CD4-positive, alpha-beta T cell (primary cell): ENCODE results near the gene NTHL1. TPM values are rescaled to one million over a fixed set of nuclear protein-coding genes. Genes with fewer than 3 reads are reported as not detected.

ENCODE experiments used
- ATAC-seq: fragments of 200-7000 bp; cut with Tn5 transposase; one replicate; pipeline ENCODE4 v1.10.0; 2022; ENCODE audit warnings: mild to moderate bottlenecking; ENCODE audit not compliant: poor library complexity
- CTCF ChIA-PET: fragments of 350-600 bp; sonication (Branson Sonifier 250); formaldehyde crosslinking; loops from one replicate; lab custom pipeline; 2021; ENCODE audit warnings: antibody characterized with exemption, inconsistent platforms; lab: Charles Lee
- POLR2A ChIA-PET: fragments of 350-600 bp; sonication (Branson Sonifier 250); formaldehyde crosslinking; loops from one replicate; lab custom pipeline; 2021; ENCODE audit warnings: antibody characterized with exemption, inconsistent platforms; lab: Charles Lee
- DNase-seq, 14 experiments: peaks; one replicate each; pipeline ENCODE4 v3.0.0-alpha.2; 2013 to 2020; ENCODE audit warnings: mixed read lengths in 2 of 14
- H3K27ac ChIP-seq, 2 donors: one replicate each; pipeline versions ENCODE4 v1.5.1 to v1.7.0; 2013; ENCODE audit warnings: low read length in 2 of 2, low read depth in 1 of 2, mild to moderate bottlenecking in 1 of 2
- H3K27me3 ChIP-seq, 2 experiments: 1 replicate in 1 of 2; 2 replicates in 1 of 2; pipeline versions ENCODE4 v1.6.1 to v1.7.0; 2013; ENCODE audit warnings: low read length in 2 of 2, control low read depth in 1 of 2, mild to moderate bottlenecking in 1 of 2, moderate library complexity in 1 of 2; ENCODE audit not compliant: insufficient read depth in 2 of 2, control insufficient read depth in 1 of 2
- H3K36me3 ChIP-seq: one replicate; pipeline ENCODE4 v1.6.1; 2013; ENCODE audit warnings: low read length, control low read depth; ENCODE audit not compliant: insufficient read depth
- H3K4me1 ChIP-seq: one replicate; pipeline ENCODE4 v1.6.1; 2013; ENCODE audit warnings: low read length, control low read depth; ENCODE audit not compliant: insufficient read depth
- H3K4me3 ChIP-seq: one replicate; pipeline ENCODE4 v1.5.1; 2013; ENCODE audit warnings: mild to moderate bottlenecking, low read length, moderate library complexity
- H3K9me3 ChIP-seq, 2 experiments: 1 replicate in 1 of 2; 2 replicates in 1 of 2; pipeline versions ENCODE4 v1.6.1 to v1.7.0; 2013; ENCODE audit warnings: low read length in 2 of 2, mild to moderate bottlenecking in 2 of 2, control low read depth in 1 of 2, moderate library complexity in 1 of 2; ENCODE audit not compliant: control insufficient read depth in 1 of 2, insufficient read depth in 1 of 2
- H3K27ac Mint-ChIP-seq: one replicate; pipeline ENCODE4 v1.8.0; 2020; ENCODE audit warnings: mixed read lengths
- H3K27me3 Mint-ChIP-seq: one replicate; pipeline ENCODE4 v1.8.0; 2021; ENCODE audit warnings: mixed read lengths
- H3K36me3 Mint-ChIP-seq: one replicate; pipeline ENCODE4 v1.8.0; 2021; ENCODE audit warnings: low read depth, mixed read lengths
- H3K4me1 Mint-ChIP-seq: one replicate; pipeline ENCODE4 v1.8.0; 2021; ENCODE audit warnings: low read depth, mixed read lengths
- H3K4me3 Mint-ChIP-seq: one replicate; pipeline ENCODE4 v1.8.0; 2020; ENCODE audit warnings: mild to moderate bottlenecking, mixed read lengths
- H3K9me3 Mint-ChIP-seq: one replicate; pipeline ENCODE4 v1.8.0; 2020; ENCODE audit warnings: mixed read lengths
- CTCF ChIP-seq: fragments of 200-600 bp; IDR thresholded peaks from one replicate; pipeline ENCODE4 v1.8.0; 2022; ENCODE audit warnings: antibody characterized with exemption, mild to moderate bottlenecking
- intact Hi-C, 2 experiments: fragments of 100-400 bp; cut with DNase I in 1 of 2; cut with micrococcal nuclease in 1 of 2; formaldehyde crosslinking; loops; one replicate each; pipeline versions ENCODE4 v1.15.1 to v1.9.0; 2023 to 2025; cut with DNase I, micrococcal nuclease
- total RNA-seq, 174 experiments: library from RNA in 2 of 174; stranded (reverse) in 2 of 174; gene quantifications; one replicate each; pipeline ENCODE4 v1.2.3 and lab custom pipeline; 2021 to 2026

The NTHL1 gene
- total RNA-seq, 2 experiments from 2014 or later, result 2.7 to 2.9 TPM

- Mint-ChIP-seq H3K36me3 (peaks cover 44% of the 10 kb centered on the region), H3K4me3 (no peak overlapping the region), H3K27me3 (no peaks in the 10 kb centered on the region), H3K9me3 (no peaks in the 10 kb centered on the region), H3K4me1 (no peaks in the 10 kb centered on the region), H3K27ac (no peak overlapping the region)
- Histone ChIP-seq H3K36me3 (peaks cover 69% of the 10 kb centered on the region), H3K27me3 (no peaks in the 10 kb centered on the region), H3K27ac (no peak overlapping the region), H3K9me3 (no peaks in the 10 kb centered on the region), H3K4me3 (no peak overlapping the region), H3K4me1 (no peaks in the 10 kb centered on the region)
- POLR2A ChIA-PET, result no interaction called here
- DNase-seq (no peak), ATAC-seq (no peak)
- no peak for TF ChIP-seq CTCF
- intact Hi-C loops, result no loop called here
- CTCF ChIA-PET, result no interaction called here
These were observed 29.4 kb upstream of the NTHL1 start for GRCh38 chr16:2077016-2077415.

- peaks cover 69% of the 10 kb centered on the region for H3K36me3 ChIP-seq
- no peak overlapping the region for H3K27ac Mint-ChIP-seq
- intact Hi-C loops, result no loop called here
- ChIA-PET CTCF (no interaction called here), POLR2A (no interaction called here)
- no peaks in the 10 kb centered on the region for H3K9me3 Mint-ChIP-seq
- DNase-seq (no peak), ATAC-seq (no peak)
- H3K27me3 ChIP-seq, result no peaks in the 10 kb centered on the region
- H3K4me1 ChIP-seq, result no peaks in the 10 kb centered on the region
- peaks cover 45% of the 10 kb centered on the region for H3K36me3 Mint-ChIP-seq
- H3K4me1 Mint-ChIP-seq, result no peaks in the 10 kb centered on the region
- no peak overlapping the region for H3K4me3 Mint-ChIP-seq
- no peak overlapping the region for H3K27ac ChIP-seq
- TF ChIP-seq CTCF, result no peak
- H3K9me3 ChIP-seq, result no peaks in the 10 kb centered on the region
- no peak overlapping the region for H3K4me3 ChIP-seq
- no peaks in the 10 kb centered on the region for H3K27me3 Mint-ChIP-seq
These were observed 28.6 kb upstream of the NTHL1 start for GRCh38 chr16:2076072-2076865.

GRCh38 chr16:2075631-2076030 lies 28.0 kb upstream of the NTHL1 start:
- no peak for ATAC-seq

More at GRCh38 chr16:2075631-2076030, 28.0 kb upstream of the NTHL1 start:
- Mint-ChIP-seq H3K36me3 (peaks cover 50% of the 10 kb centered on the region), H3K9me3 (no peaks in the 10 kb centered on the region), H3K4me1 (no peaks in the 10 kb centered on the region), H3K27me3 (no peaks in the 10 kb centered on the region), H3K4me3 (no peak overlapping the region), H3K27ac (no peak overlapping the region)
- ChIA-PET CTCF (no interaction called here), POLR2A (no interaction called here)
- no peak overlapping the region for H3K27ac ChIP-seq
- no peaks in the 10 kb centered on the region for H3K4me1 ChIP-seq
- TF ChIP-seq CTCF, result no peak
- H3K9me3 ChIP-seq, result no peaks in the 10 kb centered on the region
- no peaks in the 10 kb centered on the region for H3K27me3 ChIP-seq
- no peak for DNase-seq
- intact Hi-C loops, result no loop called here
- peaks cover 69% of the 10 kb centered on the region for H3K36me3 ChIP-seq
- H3K4me3 ChIP-seq, result no peak overlapping the region
